Measurements from ENCODE around the gene TICAM1.
"Not testable (repeated sequence)": the region's sequence is repeated elsewhere in the genome, so short reads cannot be mapped to it uniquely, and the experiment has no call there.

Gene TICAM1

DNA sequence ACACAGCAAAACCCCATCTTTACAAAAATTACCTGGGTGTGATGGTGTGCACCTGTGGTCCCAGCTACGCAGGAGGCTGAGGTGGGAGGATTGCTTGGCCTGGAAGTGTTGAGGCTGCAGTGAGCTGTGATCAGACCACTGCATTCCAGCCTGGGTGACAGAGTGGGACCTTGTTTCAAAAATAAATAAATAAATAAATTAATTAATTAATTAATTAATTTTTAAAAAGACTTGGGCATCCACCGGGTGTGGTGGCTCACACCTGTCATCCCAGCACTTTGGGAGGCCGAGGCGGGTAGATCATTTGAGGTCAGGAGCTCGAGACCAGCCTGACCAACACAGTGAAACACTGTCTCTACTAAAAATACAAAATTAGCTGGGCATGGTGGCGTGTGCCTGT is 26.4 kb downstream of the TICAM1 start:
- H3K27ac Mint-ChIP-seq; H3K36me3 Mint-ChIP-seq (ENCODE audit: low read depth); intact Hi-C loops (cut with micrococcal nuclease); H3K9me3 Mint-ChIP-seq; H3K27me3 Mint-ChIP-seq; H3K4me3 Mint-ChIP-seq: not testable (repeated sequence)
- peaks cover 41% of the 10 kb centered on the region for H3K4me1 Mint-ChIP-seq (ENCODE audit: low read depth)

DNA sequence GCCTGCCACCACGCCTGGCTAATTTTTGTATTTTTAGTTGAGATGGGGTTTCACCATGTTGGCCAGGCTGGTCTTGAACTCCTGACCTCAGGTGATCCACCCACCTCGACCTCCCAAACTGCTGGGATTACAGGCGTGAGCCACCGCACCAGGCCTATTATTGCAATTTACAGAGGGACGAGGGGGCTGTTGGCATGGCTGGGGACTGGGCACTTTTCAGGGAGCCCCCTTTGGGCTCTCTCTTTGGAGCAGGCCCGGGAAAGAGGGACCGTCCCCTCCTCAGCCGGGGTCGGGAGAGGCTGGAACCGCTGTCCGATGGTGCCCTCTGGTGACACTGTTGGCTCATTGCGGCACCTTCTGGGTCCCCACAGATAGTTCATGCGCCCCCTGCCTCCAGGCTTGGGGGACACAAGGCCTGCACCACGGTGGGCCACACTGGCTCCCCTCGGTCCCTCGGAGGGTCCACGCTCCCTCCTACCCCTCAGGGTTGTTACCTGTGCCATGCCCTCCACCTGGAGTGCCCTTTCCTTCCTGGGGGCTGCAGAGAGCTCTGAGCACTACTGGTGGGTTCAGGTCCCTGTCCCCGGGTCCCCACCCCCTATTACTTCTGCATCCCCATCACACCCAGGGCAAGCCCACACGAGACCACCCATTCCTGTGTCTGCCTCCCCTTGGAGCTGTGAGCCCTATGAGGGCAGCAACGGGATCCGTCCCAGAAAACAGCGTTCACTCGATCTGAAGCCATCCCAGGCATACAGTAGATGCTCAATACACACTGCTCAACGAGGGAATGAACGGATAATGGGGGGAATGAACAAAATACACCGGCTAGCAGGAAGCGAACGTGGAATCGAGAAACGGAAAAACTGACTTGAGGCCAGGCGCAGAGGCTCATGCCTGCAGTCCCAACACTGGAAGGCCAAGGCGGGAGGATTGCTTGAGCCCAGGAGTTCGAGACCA is 27.5 kb downstream of the TICAM1 start:
- Mint-ChIP-seq H3K9me3 (no peaks in the 10 kb centered on the region), H3K4me3 (no peak overlapping the region), H3K36me3 (ENCODE audit: low read depth) (peaks cover 2% of the 10 kb centered on the region), H3K27me3 (no peaks in the 10 kb centered on the region), H3K4me1 (ENCODE audit: low read depth) (peaks cover 30% of the 10 kb centered on the region), H3K27ac (peak overlapping the region; percentile 21)
- intact Hi-C loops (cut with micrococcal nuclease), result loop anchor here (1.0 kb wide), 1 partner anchor 74 kb away; no protein-coding TSS in a partner anchor

DNA sequence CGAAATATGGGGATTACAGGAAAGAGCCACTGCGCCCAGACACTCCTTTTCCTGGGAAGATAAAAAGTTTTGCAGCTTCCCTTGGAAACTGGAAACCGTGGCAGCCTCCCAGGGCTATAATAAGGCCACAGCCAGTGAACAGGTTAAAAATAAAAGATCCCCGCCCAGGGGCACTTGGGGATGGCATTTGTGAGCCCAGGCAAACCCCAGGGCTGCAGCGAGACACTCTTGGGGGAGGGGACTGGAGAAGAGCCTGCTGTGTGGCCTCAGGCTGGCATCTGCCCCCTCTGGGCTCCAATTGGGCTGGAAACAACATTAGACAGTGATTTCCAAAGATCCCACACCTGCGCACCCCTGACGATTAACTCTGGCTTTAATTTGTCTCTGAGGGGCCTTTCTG is 28.8 kb downstream of the TICAM1 start:
- Mint-ChIP-seq H3K9me3 (no peaks in the 10 kb centered on the region), H3K27me3 (no peaks in the 10 kb centered on the region), H3K27ac (no peak overlapping the region), H3K4me3 (no peak overlapping the region), H3K4me1 (ENCODE audit: low read depth) (peaks cover 17% of the 10 kb centered on the region), H3K36me3 (ENCODE audit: low read depth) (peaks cover 15% of the 10 kb centered on the region)
- intact Hi-C loops (cut with micrococcal nuclease), result no loop called here

DNA sequence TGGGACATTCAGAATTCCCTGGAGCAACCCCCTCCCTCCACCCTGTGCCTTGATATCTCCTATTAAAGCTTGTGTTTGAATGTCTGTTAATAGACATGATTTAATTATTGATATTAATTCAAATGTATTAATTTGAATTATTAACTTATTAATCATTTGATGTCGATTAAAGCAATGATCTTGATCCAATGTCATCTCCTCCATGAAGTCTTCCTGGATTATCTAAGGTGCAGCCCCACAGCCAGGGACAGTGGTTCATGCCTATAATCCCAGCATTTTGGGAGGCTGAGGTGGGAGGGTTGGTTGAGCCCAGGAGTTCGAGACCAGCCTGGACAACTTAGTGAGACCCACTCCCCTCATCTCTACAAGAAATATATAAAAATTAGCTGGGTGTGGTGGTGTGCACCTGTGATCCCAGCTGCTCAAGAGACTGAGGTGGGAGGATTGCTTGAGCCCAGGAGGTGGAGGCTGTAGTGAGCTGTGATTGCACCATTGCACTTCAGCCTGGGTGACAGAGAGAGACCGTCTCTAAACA is 30.4 kb downstream of the TICAM1 start:
- Mint-ChIP-seq H3K27me3 (no peaks in the 10 kb centered on the region), H3K36me3 (ENCODE audit: low read depth) (peaks cover 31% of the 10 kb centered on the region), H3K27ac (no peak overlapping the region), H3K4me3 (no peak overlapping the region), H3K4me1 (ENCODE audit: low read depth) (peaks cover 9% of the 10 kb centered on the region), H3K9me3 (no peaks in the 10 kb centered on the region)
- intact Hi-C loops (cut with micrococcal nuclease), result no loop called here

DNA sequence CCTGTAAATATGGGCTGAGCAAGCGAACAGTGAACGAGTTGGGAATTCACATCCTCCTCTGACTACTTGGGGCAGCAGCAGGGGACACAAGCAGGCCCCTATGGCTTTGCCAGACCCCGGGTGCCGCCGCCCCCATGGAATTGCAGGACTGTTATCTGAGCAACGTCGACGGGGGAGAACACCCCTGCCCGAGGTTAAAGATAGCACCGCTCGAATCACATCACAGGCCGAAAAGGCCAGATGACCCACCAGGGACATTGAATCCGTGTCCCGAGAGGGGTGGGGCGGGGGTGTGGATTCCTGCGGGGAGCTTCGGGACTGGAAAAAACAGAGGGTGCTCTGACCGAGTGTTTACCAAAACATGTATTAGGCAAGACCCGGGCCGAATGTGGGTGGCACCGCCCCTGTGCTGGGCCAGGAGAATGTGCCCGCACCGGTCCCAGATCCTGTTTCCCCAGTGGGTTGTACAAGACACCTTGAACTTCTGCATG is 30.9 kb downstream of the TICAM1 start:
- intact Hi-C loops (cut with micrococcal nuclease), result no loop called here
- Mint-ChIP-seq H3K9me3 (no peaks in the 10 kb centered on the region), H3K27me3 (no peaks in the 10 kb centered on the region), H3K4me3 (no peak overlapping the region), H3K27ac (no peak overlapping the region), H3K36me3 (ENCODE audit: low read depth) (peaks cover 36% of the 10 kb centered on the region), H3K4me1 (ENCODE audit: low read depth) (peaks cover 9% of the 10 kb centered on the region)

DNA sequence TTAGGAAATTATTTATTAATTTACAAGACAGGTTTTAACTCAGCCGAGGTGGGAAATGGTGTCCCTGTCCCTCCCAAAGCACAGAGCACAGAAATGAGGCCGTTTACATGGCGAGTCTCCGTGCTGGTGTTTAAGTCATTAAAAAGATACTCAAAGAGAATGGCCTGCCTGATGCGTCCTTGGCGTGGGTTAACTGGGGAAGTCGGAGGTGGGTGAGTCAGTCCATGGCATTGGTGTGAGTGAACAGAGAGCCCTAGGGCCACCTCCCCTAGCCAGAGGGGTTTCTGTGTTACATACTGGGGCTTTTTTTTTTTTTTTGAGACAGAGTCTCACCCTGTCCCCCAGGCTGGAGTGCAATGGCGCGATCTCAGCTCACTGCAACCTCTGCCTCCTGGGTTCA is 36.1 kb downstream of the TICAM1 start:
- H3K27me3 Mint-ChIP-seq, result no peaks in the 10 kb centered on the region
- peaks cover 78% of the 10 kb centered on the region for H3K36me3 Mint-ChIP-seq (ENCODE audit: low read depth)
- H3K4me3 Mint-ChIP-seq, result no peak overlapping the region
- intact Hi-C loops (cut with micrococcal nuclease), result no loop called here
- no peak overlapping the region for H3K27ac Mint-ChIP-seq
- H3K9me3 Mint-ChIP-seq, result no peaks in the 10 kb centered on the region
- H3K4me1 Mint-ChIP-seq (ENCODE audit: low read depth), result peaks cover 44% of the 10 kb centered on the region

DNA sequence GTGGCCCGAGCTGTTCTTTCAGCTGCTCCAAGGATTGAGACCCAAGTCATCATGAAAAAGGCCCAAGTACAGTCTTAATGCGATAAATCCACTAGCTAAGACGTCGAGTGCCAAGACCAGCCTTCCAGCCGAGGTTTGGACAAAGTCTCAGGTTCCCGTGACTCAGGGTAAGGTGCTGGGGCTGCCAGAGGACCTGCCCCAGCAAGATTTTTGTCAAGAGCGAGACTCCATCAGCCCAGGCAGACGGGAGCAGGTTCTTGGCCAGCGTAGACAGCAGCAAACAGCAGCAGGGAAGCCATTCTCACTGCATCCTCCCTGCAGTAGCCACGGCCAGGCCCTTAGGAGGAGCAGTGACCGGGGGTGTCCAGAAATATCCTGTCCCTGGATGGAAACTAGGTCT is 36.5 kb downstream of the TICAM1 start:
- intact Hi-C loops (cut with micrococcal nuclease), result no loop called here
- Mint-ChIP-seq H3K27me3 (peaks cover 2% of the 10 kb centered on the region), H3K27ac (no peak overlapping the region), H3K4me3 (no peak overlapping the region), H3K9me3 (no peaks in the 10 kb centered on the region), H3K36me3 (ENCODE audit: low read depth) (peaks cover 78% of the 10 kb centered on the region), H3K4me1 (ENCODE audit: low read depth) (peaks cover 44% of the 10 kb centered on the region)

DNA sequence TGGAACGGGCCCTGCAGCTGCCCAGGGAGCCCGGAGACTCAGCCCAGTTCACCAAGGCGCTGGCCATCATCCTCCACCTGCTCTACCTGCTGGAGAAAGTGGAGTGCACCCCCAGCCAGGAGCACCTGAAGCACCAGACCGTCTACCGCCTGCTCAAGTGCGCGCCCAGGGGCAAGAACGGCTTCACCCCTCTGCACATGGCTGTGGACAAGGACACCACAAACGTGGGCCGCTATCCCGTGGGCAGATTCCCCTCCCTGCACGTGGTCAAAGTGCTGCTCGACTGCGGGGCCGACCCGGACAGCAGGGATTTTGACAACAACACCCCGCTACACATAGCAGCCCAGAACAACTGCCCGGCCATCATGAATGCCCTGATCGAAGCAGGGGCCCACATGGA is 38.2 kb downstream of the TICAM1 start:
- H3K27me3 Mint-ChIP-seq; intact Hi-C loops (cut with micrococcal nuclease); H3K9me3 Mint-ChIP-seq: not testable (repeated sequence)
- Mint-ChIP-seq H3K36me3 (ENCODE audit: low read depth) (peaks cover 69% of the 10 kb centered on the region), H3K4me3 (peak overlapping the region; percentile 80), H3K27ac (peak overlapping the region; percentile 90), H3K4me1 (ENCODE audit: low read depth) (peaks cover 44% of the 10 kb centered on the region)

DNA sequence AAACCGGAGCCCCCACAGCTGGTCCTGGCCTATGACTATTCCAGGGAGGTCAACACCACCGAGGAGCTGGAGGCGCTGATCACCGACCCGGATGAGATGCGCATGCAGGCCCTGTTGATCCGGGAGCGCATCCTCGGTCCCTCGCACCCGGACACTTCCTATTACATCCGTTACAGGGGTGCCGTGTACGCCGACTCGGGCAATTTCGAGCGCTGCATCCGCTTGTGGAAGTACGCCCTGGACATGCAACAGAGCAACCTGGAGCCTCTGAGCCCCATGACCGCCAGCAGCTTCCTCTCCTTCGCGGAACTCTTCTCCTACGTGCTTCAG is 38.7 kb downstream of the TICAM1 start:
- H3K27me3 Mint-ChIP-seq; intact Hi-C loops (cut with micrococcal nuclease); H3K9me3 Mint-ChIP-seq: not testable (repeated sequence)
- peaks cover 64% of the 10 kb centered on the region for H3K36me3 Mint-ChIP-seq (ENCODE audit: low read depth)
- H3K4me3 Mint-ChIP-seq, result peak overlapping the region; percentile 80
- H3K4me1 Mint-ChIP-seq (ENCODE audit: low read depth), result peaks cover 44% of the 10 kb centered on the region
- H3K27ac Mint-ChIP-seq, result peak overlapping the region; percentile 90

DNA sequence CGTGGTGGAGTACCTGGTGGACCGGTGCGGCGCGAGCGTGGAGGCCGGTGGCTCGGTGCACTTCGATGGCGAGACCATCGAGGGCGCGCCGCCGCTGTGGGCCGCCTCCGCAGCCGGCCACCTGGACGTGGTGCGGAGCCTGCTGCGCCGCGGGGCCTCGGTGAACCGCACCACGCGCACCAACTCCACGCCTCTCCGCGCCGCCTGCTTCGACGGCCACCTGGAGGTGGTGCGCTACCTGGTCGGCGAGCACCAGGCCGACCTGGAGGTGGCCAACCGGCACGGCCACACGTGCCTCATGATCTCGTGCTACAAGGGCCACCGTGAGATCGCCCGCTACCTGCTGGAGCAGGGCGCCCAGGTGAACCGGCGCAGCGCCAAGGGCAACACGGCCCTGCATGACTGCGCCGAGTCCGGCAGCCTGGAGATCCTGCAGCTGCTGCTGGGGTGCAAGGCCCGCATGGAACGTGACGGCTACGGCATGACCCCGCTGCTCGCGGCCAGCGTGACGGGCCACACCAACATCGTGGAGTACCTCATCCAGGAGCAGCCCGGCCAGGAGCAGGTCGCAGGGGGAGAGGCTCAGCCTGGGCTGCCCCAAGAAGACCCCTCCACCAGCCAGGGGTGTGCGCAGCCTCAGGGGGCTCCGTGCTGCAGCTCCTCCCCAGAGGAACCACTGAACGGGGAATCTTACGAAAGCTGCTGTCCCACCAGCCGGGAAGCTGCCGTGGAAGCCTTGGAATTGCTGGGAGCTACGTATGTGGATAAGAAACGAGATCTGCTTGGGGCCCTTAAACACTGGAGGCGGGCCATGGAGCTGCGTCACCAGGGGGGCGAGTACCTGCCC is 39.3 kb downstream of the TICAM1 start:
- H3K9me3 Mint-ChIP-seq; intact Hi-C loops (cut with micrococcal nuclease); H3K27me3 Mint-ChIP-seq: not testable (repeated sequence)
- Mint-ChIP-seq H3K4me1 (ENCODE audit: low read depth) (peaks cover 44% of the 10 kb centered on the region), H3K36me3 (ENCODE audit: low read depth) (peaks cover 58% of the 10 kb centered on the region), H3K27ac (peak overlapping the region; percentile 90), H3K4me3 (peak overlapping the region; percentile 80)

DNA sequence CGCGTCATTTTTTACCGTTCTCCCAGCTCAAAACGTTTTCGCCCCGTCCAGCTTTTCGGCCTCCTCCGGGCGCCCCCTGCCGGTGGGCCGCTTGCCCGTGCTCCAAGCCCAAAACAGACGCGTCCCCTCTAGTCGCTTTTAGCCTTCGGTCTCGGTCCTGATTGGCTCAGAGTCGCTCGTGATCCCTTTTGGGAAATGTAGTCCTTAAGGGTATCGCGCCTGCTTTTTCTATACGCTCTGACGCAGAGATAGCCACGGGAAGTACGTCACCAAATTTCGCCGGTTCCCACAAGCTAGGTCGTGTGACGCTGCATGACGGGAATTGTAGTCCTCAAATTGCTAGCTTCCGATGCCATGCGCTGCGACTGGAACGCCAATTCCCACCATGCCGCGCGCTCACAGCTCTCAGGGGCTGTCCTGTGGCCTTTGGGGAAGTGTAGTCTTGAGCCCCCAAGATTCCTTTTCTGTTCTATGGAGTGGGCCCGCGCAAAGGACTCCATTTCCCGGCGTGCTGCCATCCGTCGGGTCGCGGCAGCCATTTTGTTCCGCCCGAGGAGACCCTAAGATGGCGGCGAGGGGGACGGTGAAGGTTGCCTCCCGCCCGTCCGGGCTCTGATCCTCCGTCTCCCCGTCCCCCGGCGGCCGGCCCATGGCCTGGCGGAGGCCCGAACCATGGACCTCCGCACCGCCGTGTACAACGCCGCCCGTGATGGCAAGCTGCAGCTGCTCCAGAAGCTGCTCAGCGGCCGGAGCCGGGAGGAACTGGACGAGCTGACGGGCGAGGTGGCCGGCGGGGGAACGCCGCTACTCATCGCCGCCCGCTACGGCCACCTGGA is 40.1 kb downstream of the TICAM1 start, which contains the start of gene FEM1A:
TSS of gene FEM1A (plus strand) at position 552 of the 836 bp plus-strand sequence. CDS start at position 673, 121 bp downstream.
- Mint-ChIP-seq H3K27me3 (peaks cover 15% of the 10 kb centered on the region), H3K4me1 (ENCODE audit: low read depth) (peaks cover 39% of the 10 kb centered on the region), H3K27ac (peak within 1 kb of the TSS; percentile 90), H3K36me3 (ENCODE audit: low read depth) (peaks cover 50% of the 10 kb centered on the region), H3K9me3 (no peaks in the 10 kb centered on the region), H3K4me3 (peak within 1 kb of the TSS; percentile 80)
- intact Hi-C loops (cut with micrococcal nuclease), result loop anchor here (1.0 kb wide), 1 partner anchor 59 kb away; no protein-coding TSS in a partner anchor

DNA sequence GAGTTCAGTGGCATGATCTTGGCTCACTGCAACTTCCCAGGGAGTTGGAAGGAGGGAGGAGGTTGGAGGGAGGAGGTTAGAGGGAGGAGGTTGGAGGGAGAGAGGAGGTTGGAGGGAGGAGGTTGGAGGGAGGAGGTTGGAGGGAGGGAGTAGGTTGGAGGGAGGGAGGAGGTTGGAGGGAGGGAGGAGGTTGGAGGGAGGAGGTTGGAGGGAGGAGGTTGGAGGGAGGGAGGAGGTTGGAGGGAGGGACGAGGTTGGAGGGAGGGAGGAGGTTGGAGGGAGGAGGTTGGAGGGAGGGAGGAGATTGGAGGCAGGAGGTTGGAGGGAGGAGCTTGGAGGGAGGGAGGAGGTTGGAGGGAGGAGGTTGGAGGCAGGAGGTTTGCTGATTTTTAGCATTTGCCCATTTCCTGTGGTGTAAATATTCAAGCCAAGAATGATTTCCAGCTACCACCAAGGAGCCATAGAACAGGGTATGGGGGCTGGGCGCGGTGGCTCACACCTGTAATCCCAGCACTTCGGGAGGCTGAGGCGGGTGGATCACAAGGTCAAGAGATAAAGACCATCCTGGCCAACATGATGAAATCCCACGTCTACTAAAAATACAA is 45.0 kb downstream of the TICAM1 start:
- H3K9me3 Mint-ChIP-seq; H3K36me3 Mint-ChIP-seq (ENCODE audit: low read depth); H3K4me1 Mint-ChIP-seq (ENCODE audit: low read depth); H3K27ac Mint-ChIP-seq; H3K4me3 Mint-ChIP-seq; intact Hi-C loops (cut with micrococcal nuclease): not testable (repeated sequence)
- H3K27me3 Mint-ChIP-seq, result peaks cover 54% of the 10 kb centered on the region

DNA sequence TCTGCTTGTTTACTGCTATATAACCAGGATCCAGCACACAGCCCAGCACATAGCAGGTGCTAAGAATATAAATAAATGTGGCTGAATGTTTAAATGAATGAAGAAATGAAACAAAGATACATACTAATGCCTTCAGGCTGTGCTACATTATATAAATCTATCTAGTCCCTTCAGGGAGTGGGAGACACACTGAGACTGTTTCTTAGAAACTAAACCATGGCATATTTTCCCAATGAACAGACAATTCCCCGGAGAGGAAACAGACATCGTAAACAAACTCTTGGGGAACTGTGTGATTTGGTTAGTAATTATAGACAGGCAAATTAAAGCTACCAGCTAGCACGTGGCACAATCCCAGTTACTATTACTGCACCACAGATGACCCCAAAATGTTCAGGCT is 49.7 kb downstream of the TICAM1 start:
- Mint-ChIP-seq H3K4me3 (no peak overlapping the region), H3K36me3 (ENCODE audit: low read depth) (no peaks in the 10 kb centered on the region), H3K27me3 (peaks cover 61% of the 10 kb centered on the region), H3K4me1 (ENCODE audit: low read depth) (no peaks in the 10 kb centered on the region), H3K9me3 (peaks cover 8% of the 10 kb centered on the region), H3K27ac (no peak overlapping the region)
- intact Hi-C loops (cut with micrococcal nuclease), result no loop called here

All from dendritic cell treated with granulocyte-macrophage colony-stimulating factor and Interleukin-4, amounts not matched to agents 40 ng/mL and 50 ng/mL, for 4 days (primary cell).